Liver (tissue), 3 donors: ENCODE measurements around the gene HARBI1.

Experiments
- EGR1 ChIP-seq, 2 donors: IDR thresholded peaks; 2 replicates each; pipeline ENCODE4 v1.6.1; 2016 to 2018; ENCODE audit warnings: antibody characterized with exemption in 2 of 2, low read depth in 2 of 2
- FOXA1 ChIP-seq: IDR thresholded peaks from 2 replicates; pipeline ENCODE4 v1.6.1; 2016; ENCODE audit warnings: antibody characterized with exemption
- FOXA2 ChIP-seq: IDR thresholded peaks from 2 replicates; pipeline ENCODE4 v1.6.1; 2016; ENCODE audit warnings: antibody characterized with exemption
- GABPA ChIP-seq, 2 donors: IDR thresholded peaks in 1 of 2; conservative IDR thresholded peaks in 1 of 2; 2 replicates each; pipeline ENCODE4 v1.6.1; 2016; ENCODE audit warnings: antibody characterized with exemption in 2 of 2, mild to moderate bottlenecking in 1 of 2, moderate library complexity in 1 of 2
- JUND ChIP-seq, 2 donors: IDR thresholded peaks; 2 replicates each; pipeline ENCODE4 v1.6.1; 2016; ENCODE audit warnings: antibody characterized with exemption in 2 of 2
- RAD21 ChIP-seq, 2 donors: IDR thresholded peaks; 2 replicates each; pipeline ENCODE4 v1.6.1; 2016; ENCODE audit warnings: antibody characterized with exemption in 2 of 2, mild to moderate bottlenecking in 2 of 2
- TAF1 ChIP-seq: conservative IDR thresholded peaks from 2 replicates; pipeline ENCODE4 v1.6.1; 2016; ENCODE audit warnings: antibody characterized with exemption, mild to moderate bottlenecking
- TF ChIP-seq, protein P1 (sequence below): fragments of 150-350 bp; IDR thresholded peaks from 2 replicates; pipeline ENCODE4 v1.5.1; 2017; ENCODE audit warnings: improper control_type of control experiment, low read depth, low read length; ENCODE audit not compliant: missing input control
- TF ChIP-seq, protein P2 (sequence below): IDR thresholded peaks from 2 replicates; pipeline ENCODE4 v1.6.1; 2016; ENCODE audit warnings: antibody characterized with exemption
- TF ChIP-seq, protein P3 (sequence below): IDR thresholded peaks from 2 replicates; pipeline ENCODE4 v1.6.1; 2016; ENCODE audit warnings: antibody characterized with exemption, mild to moderate bottlenecking
- TF ChIP-seq, protein P4 (sequence below): IDR thresholded peaks from 2 replicates; pipeline ENCODE4 v1.6.1; 2016; ENCODE audit warnings: antibody characterized with exemption
- donor health status: healthy.
- donor health status: healthy.

DNA sequence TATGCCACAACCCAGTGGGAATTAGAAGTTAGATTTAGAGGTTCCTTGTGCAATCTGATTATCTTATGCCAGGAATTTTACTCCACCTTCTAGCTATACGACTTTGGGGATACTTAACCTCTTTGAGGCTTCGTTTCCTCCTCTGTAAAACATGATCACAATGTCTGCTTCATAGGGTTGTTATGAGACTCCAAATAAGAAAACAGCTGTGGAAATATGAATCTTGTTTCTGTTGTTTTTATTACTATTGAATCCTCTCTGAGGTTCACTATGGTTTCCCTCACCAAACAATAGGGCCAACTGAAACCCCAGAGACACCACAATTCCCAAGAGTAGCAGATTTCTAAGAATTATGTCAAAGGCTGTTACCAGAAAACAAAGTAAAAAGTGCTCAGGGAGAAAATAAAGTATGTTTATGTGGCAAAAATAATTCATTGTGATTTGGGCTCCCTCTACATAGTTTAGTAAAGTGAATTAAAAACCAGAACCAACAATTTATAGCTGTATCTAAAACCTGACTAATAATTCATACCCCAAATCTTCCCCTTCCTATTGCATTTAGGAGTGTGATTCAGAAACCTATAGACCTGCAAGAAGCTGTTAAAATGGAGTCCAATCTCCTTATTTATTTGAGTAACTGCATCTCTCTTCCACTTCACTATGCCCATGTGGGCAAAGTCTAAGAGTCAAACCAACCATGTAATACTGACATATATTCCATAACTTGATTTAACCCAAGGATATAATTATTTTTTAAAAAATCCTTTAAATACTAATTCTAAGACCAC lies 61.6 kb downstream of the HARBI1 start:
- TF ChIP-seq, protein P1, sequence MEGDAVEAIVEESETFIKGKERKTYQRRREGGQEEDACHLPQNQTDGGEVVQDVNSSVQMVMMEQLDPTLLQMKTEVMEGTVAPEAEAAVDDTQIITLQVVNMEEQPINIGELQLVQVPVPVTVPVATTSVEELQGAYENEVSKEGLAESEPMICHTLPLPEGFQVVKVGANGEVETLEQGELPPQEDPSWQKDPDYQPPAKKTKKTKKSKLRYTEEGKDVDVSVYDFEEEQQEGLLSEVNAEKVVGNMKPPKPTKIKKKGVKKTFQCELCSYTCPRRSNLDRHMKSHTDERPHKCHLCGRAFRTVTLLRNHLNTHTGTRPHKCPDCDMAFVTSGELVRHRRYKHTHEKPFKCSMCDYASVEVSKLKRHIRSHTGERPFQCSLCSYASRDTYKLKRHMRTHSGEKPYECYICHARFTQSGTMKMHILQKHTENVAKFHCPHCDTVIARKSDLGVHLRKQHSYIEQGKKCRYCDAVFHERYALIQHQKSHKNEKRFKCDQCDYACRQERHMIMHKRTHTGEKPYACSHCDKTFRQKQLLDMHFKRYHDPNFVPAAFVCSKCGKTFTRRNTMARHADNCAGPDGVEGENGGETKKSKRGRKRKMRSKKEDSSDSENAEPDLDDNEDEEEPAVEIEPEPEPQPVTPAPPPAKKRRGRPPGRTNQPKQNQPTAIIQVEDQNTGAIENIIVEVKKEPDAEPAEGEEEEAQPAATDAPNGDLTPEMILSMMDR, result no peak
- TF ChIP-seq EGR1 (IDR thresholded peaks at IDR 0.05; ENCODE audit: low read depth in 2 of 2), result no peak
- TF ChIP-seq JUND (IDR thresholded peaks at IDR 0.05), result no peak
- TF ChIP-seq GABPA (IDR thresholded peaks at IDR 0.05 in 1 of 2, conservative IDR thresholded peaks at IDR 0.05 in 1 of 2), result no peak
- TF ChIP-seq RAD21 (IDR thresholded peaks at IDR 0.05), result no peak
- no peak for TF ChIP-seq FOXA2
- TF ChIP-seq, protein P2, sequence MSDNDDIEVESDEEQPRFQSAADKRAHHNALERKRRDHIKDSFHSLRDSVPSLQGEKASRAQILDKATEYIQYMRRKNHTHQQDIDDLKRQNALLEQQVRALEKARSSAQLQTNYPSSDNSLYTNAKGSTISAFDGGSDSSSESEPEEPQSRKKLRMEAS, result no peak
- TF ChIP-seq FOXA1, result no peak
- no peak for TF ChIP-seq TAF1
- TF ChIP-seq, protein P3, sequence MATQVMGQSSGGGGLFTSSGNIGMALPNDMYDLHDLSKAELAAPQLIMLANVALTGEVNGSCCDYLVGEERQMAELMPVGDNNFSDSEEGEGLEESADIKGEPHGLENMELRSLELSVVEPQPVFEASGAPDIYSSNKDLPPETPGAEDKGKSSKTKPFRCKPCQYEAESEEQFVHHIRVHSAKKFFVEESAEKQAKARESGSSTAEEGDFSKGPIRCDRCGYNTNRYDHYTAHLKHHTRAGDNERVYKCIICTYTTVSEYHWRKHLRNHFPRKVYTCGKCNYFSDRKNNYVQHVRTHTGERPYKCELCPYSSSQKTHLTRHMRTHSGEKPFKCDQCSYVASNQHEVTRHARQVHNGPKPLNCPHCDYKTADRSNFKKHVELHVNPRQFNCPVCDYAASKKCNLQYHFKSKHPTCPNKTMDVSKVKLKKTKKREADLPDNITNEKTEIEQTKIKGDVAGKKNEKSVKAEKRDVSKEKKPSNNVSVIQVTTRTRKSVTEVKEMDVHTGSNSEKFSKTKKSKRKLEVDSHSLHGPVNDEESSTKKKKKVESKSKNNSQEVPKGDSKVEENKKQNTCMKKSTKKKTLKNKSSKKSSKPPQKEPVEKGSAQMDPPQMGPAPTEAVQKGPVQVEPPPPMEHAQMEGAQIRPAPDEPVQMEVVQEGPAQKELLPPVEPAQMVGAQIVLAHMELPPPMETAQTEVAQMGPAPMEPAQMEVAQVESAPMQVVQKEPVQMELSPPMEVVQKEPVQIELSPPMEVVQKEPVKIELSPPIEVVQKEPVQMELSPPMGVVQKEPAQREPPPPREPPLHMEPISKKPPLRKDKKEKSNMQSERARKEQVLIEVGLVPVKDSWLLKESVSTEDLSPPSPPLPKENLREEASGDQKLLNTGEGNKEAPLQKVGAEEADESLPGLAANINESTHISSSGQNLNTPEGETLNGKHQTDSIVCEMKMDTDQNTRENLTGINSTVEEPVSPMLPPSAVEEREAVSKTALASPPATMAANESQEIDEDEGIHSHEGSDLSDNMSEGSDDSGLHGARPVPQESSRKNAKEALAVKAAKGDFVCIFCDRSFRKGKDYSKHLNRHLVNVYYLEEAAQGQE, result no peak
- TF ChIP-seq, protein P4, sequence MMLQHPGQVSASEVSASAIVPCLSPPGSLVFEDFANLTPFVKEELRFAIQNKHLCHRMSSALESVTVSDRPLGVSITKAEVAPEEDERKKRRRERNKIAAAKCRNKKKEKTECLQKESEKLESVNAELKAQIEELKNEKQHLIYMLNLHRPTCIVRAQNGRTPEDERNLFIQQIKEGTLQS, result no peak
